NT2/D1 (cell line): ENCODE data around the gene PHTF1.

Source experiments
- DNase-seq: peaks from one replicate; pipeline ENCODE4 v3.0.0-alpha.2; 2011; ENCODE audit warnings: low read depth, low spot score
- H3K27me3 ChIP-seq: 2 replicates; pipeline ENCODE4 v1.6.0; 2011; ENCODE audit warnings: mild to moderate bottlenecking; ENCODE audit not compliant: insufficient read length, insufficient read depth
- H3K36me3 ChIP-seq: 2 replicates; pipeline ENCODE4 v1.6.1; 2011; ENCODE audit warnings: mild to moderate bottlenecking, low read length, mixed read lengths; ENCODE audit not compliant: insufficient read depth, insufficient read length
- H3K4me1 ChIP-seq: 2 replicates; pipeline ENCODE4 v1.5.1; 2011; ENCODE audit not compliant: insufficient read depth, insufficient read length
- H3K4me3 ChIP-seq: 2 replicates; pipeline ENCODE4 v1.5.1; 2011; ENCODE audit warnings: low read depth; ENCODE audit not compliant: insufficient read length
- H3K9ac ChIP-seq: 2 replicates; pipeline ENCODE4 v1.6.0; 2011; ENCODE audit warnings: low read depth; ENCODE audit not compliant: insufficient read length
- H3K9me3 ChIP-seq: 2 replicates; pipeline ENCODE4 v1.5.1; 2011; ENCODE audit warnings: mild to moderate bottlenecking, low read length; ENCODE audit not compliant: insufficient read depth
- SUZ12 ChIP-seq: IDR thresholded peaks from 2 replicates; pipeline ENCODE4 v1.6.1; 2011; ENCODE audit not compliant: insufficient read length, insufficient read depth; ENCODE audit errors: extremely low read depth
- YY1 ChIP-seq: IDR thresholded peaks from 2 replicates; pipeline ENCODE4 v1.6.1; 2011; ENCODE audit not compliant: insufficient read length, insufficient read depth
- ZNF274 ChIP-seq: IDR thresholded peaks from 2 replicates; pipeline ENCODE4 v1.6.1; 2011; ENCODE audit warnings: mild to moderate bottlenecking, low read depth, low read length

Gene PHTF1

DNA sequence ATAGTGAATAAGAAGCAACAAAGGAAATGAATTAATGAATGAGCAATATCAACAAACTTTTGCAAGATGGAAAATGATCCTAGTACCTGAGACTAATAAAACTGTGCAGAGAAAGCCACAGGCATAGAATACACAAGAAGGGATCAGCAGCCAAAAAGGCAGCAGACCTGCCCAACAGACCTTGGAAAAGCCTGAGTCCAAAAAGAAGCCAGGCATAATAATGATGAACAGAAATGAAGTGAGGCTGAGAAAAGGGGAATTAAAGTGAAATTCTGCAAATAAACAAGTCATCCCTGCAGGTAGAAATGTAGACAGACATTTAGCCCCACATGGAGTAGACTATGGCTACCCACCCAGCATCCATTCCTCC is 10.3 kb upstream of the PHTF1 start:
- H3K4me1 ChIP-seq: no peaks in the 10 kb centered on the region
- peaks cover 36% of the 10 kb centered on the region for H3K36me3 ChIP-seq
- H3K9ac ChIP-seq: no peak overlapping the region
- no peaks in the 10 kb centered on the region for H3K27me3 ChIP-seq
- TF ChIP-seq YY1 (no peak), ZNF274 (no peak), SUZ12 (no peak)
- peaks cover 11% of the 10 kb centered on the region; the same call in 1 of the 2 replicates for H3K9me3 ChIP-seq
- DNase-seq: no peak
- no peak overlapping the region for H3K4me3 ChIP-seq

DNA sequence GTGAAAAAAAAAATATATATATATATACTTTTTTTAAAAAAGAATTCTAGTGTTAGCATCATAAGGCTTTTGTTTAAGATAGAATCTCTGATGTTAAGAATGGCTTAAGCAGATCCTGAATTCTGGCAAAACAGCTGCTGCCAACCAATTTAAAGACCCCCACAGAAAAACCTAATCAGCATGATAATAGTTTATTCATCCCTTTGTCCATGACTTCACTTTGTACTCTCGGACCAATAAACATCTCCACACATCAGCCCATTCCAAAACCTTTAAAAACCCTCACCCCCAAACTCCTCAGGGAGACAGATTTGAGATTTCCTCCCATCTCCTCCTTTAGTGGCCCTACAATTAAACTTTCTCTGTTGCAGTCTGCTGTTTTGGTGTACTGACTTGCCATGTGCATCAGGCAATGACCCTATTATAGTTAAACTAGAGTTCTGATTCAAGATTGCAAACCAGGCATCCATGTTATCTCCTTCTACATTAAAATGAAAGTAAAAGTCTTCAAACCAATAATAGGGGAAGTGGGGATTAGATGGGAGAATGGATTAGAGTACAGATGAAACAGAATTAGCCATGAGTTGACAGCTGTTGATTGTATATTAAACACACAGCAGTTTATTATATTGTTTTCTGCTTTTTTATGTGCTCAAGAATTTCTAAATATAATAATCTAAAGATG is 9.8 kb upstream of the PHTF1 start:
- Histone ChIP-seq H3K4me3 (no peak overlapping the region), H3K9ac (no peak overlapping the region), H3K9me3 (peaks cover 11% of the 10 kb centered on the region; the same call in 1 of the 2 replicates), H3K27me3 (no peaks in the 10 kb centered on the region), H3K36me3 (peaks cover 33% of the 10 kb centered on the region), H3K4me1 (no peaks in the 10 kb centered on the region)
- DNase-seq: peak; percentile 28
- no peak for TF ChIP-seq ZNF274
- no peak for TF ChIP-seq YY1
- no peak for TF ChIP-seq SUZ12

DNA sequence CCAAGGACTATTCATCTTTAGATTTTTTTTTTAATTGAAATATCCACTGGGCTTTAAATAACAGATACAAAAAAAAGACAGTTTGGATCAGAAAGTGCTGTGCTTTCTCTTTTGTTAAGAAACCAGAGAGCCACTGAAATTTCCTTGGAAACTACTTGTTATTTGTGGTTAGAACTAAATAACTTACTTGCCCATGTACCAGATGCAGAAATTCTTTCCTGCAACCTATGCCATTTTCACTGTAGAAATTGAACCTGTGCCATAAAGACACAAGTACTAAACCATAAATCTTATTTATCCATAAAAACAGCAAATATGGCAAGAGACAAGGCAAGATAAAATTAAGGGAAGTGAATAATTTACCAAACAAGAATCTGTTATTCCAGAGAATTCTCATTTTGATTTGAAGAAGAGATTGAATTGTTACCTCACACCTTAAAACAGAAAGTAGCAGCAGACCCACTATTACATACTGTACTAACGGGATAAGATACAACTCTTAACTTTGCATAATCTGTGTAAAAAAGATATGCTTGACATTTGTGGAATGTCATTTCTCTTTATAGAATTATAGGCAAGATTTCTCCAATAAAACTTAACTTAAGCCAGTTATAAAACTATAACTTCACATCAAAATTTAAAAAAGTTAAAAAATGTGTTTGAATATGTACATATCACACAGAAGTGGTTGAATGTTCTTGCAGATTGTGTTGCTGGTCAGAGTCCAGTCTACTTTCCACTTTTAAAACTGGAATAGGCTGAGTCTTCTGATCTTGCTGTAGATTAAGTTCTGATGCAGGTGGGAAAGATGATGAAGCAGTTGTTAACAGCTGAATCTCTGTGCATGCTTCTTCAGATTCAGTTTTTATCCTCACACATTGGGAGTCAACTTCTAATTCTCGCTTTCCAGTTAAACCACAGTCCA is 6.3 kb upstream of the PHTF1 start:
- no peak overlapping the region for H3K4me3 ChIP-seq
- no peak overlapping the region for H3K9ac ChIP-seq
- H3K36me3 ChIP-seq: peaks cover 33% of the 10 kb centered on the region
- TF ChIP-seq YY1 (no peak), SUZ12 (no peak), ZNF274 (no peak)
- H3K4me1 ChIP-seq: no peaks in the 10 kb centered on the region
- DNase-seq: no peak
- H3K27me3 ChIP-seq: no peaks in the 10 kb centered on the region
- H3K9me3 ChIP-seq: peaks cover 11% of the 10 kb centered on the region; the same call in 1 of the 2 replicates

DNA sequence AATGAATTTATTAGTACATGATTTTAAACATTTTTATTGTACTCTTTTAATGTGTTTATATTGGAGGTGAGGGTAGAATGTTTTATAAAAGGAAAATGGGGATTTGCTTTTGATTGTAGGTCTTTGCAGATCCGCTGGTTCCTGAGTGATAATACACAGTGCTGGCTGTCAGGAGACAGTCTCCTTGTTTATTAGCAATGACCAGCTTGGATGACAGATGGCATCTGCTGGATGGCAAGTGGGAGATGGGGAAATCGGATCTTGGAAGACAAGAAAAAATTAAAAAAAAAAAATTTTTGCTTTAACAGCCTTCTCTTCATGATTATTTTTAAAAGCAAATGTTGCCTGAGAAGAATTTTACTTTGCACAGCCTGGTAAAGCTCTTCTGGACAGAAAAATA is 4.4 kb upstream of the PHTF1 start:
- Histone ChIP-seq H3K9me3 (no peaks in the 10 kb centered on the region), H3K4me3 (no peak overlapping the region), H3K9ac (no peak overlapping the region), H3K4me1 (no peaks in the 10 kb centered on the region), H3K36me3 (peaks cover 33% of the 10 kb centered on the region), H3K27me3 (no peaks in the 10 kb centered on the region)
- TF ChIP-seq ZNF274 (no peak), SUZ12 (no peak), YY1 (no peak)
- no peak for DNase-seq

DNA sequence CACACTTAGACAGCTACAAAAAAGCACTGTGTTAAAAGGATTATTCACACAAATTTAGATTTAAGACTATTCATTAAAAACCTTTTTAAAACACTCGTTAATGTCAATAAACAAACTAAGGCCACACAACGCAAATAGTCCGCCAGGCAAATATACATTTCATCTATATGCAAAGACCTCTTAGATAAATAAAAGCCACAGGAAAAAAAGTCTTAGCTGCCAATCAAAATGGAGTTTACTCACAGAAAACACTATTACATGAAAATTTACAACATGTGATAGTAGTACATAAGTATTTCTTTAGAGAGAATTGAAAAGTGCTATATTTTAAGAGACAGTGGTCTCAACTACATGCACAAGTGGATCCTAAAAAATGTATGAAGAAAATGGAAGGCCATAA is 2.7 kb upstream of the PHTF1 start:
- no peaks in the 10 kb centered on the region for H3K9me3 ChIP-seq
- H3K9ac ChIP-seq: no peak overlapping the region
- DNase-seq: no peak
- H3K27me3 ChIP-seq: no peaks in the 10 kb centered on the region
- TF ChIP-seq SUZ12 (no peak), YY1 (no peak), ZNF274 (no peak)
- no peaks in the 10 kb centered on the region for H3K4me1 ChIP-seq
- H3K36me3 ChIP-seq: peaks cover 29% of the 10 kb centered on the region
- no peak overlapping the region for H3K4me3 ChIP-seq

DNA sequence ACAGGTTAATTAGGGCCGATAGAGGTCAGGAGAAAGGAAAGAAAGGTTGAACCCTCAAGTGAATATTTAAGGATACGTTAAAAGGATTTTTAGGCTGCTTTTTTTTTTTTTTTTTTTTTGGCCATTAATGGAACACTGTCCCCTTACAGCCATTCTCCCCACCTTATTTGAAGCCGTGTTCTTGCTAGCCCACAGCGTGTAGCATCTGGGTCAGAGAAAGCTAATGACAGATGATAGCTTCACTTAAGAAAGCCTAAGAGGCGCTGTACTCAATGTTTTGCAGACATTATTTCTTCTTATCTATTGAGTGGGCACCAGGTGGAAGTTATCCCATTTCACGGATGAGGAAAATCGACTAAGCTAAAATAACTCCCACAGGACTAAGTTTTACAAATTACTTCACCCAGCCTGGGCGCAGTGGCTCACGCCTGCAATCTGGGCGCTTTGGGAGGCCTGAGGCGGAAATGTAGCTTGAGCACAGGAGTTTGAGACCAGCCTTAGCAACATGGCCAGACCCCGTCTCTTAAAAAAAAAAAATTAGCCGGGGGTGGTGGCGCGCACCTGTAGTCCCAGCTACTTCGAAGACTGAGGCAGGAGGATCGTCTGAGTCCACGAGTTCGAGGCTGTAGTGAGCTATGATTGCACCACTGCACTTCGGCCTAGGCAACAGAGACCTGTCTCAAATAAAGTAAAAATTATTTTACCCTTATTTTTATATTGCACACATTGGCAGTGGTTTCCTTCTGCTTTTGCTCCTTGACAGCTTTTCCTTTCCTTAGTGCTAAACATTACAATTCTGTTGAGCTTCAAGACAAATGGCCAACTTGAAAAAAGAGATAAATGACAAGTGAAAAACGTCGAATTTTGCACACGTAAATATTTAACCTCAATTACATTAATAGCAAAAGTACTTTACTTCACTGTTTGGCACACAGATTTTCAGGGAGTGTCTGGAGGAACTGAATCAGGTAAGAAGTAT is 1.1 kb upstream of the PHTF1 start:
- Histone ChIP-seq H3K27me3 (no peaks in the 10 kb centered on the region), H3K9ac (peak overlapping the region; percentile 84), H3K36me3 (peaks cover 23% of the 10 kb centered on the region), H3K4me3 (peak overlapping the region; percentile 55), H3K9me3 (no peaks in the 10 kb centered on the region), H3K4me1 (no peaks in the 10 kb centered on the region)
- DNase-seq: no peak
- TF ChIP-seq YY1 (no peak), ZNF274 (no peak), SUZ12 (no peak)
